ENCODE data around the gene PIM1. TPM values are rescaled to one million over a fixed set of nuclear protein-coding genes. Genes with fewer than 3 reads are reported as not detected.

PIM1 gene
- total and polyA plus RNA-seq, 9 of the 15 experiments (the other 6 are each of a cell fraction or from before 2014, with no cell fraction given): 19.0 to 789 (median 212) TPM

- TF ChIP-seq ZBTB26 (CRISPR knock-in tag; IDR thresholded peaks at IDR 0.05) (0 out of 2 replicates have a peak, but pooled peaks have one; percentile 74), ZNF445 (CRISPR knock-in tag; IDR thresholded peaks at IDR 0.05; ENCODE audit: low read depth) (no peak), SETDB1 (IDR thresholded peaks at IDR 0.05; ENCODE audit: low read length) (no peak), PCBP1 (IDR thresholded peaks at IDR 0.05; ENCODE audit: low read depth, low read length, poor library complexity, severe bottlenecking) (no peak), PHB (CRISPR knock-in tag; IDR thresholded peaks at IDR 0.05) (no peak), MLX (CRISPR knock-in tag; conservative IDR thresholded peaks at IDR 0.05) (no peak), KAT8 (IDR thresholded peaks at IDR 0.05; ENCODE audit: low read depth) (no peak), CBX8 (IDR thresholded peaks at IDR 0.05; ENCODE audit: borderline replicate concordance, extremely low read depth, low read depth, low read length, poor library complexity, severe bottlenecking) (no peak), ZNF23 (CRISPR knock-in tag; IDR thresholded peaks at IDR 0.05) (no peak), KAT2B (IDR thresholded peaks at IDR 0.05; ENCODE audit: low read depth, low read length) (no peak), CHD4 (IDR thresholded peaks at IDR 0.05; ENCODE audit: insufficient read depth, insufficient replicate concordance, low read depth, low read length, poor library complexity, severe bottlenecking) (no peak), CHD1 (IDR thresholded peaks at IDR 0.05; ENCODE audit: low read length) (peak; percentile 24), RHOXF2B (CRISPR knock-in tag; conservative IDR thresholded peaks at IDR 0.05) (no peak; the same call in 1 of the 2 replicates), E2F6 (IDR thresholded peaks at IDR 0.05; ENCODE audit: borderline replicate concordance in 1 of 2, extremely low read depth in 1 of 2, insufficient read depth in 1 of 2, insufficient read length in 1 of 2, low read depth in 1 of 2, low read length in 1 of 2, poor library complexity in 1 of 2, severe bottlenecking in 1 of 2) (peak in 1 of 2 experiments; percentile 9), ZC3H8 (IDR thresholded peaks at IDR 0.05) (no peak), ZNF174 (CRISPR knock-in tag; IDR thresholded peaks at IDR 0.05) (no peak), GABPA (tag; conservative IDR thresholded peaks at IDR 0.05; ENCODE audit: low read depth) (no peak; the same call in 1 of the 2 replicates), ATF2 (CRISPR knock-in tag; IDR thresholded peaks at IDR 0.05) (no peak), CEBPB (tag; IDR thresholded peaks at IDR 0.05) (no peak), HES1 (IDR thresholded peaks at IDR 0.05; ENCODE audit: low read depth) (0 out of 2 replicates have a peak, but pooled peaks have one; percentile 7), HSF4 (CRISPR knock-in tag; IDR thresholded peaks at IDR 0.05; ENCODE audit: borderline replicate concordance) (peak; percentile 65; the same call in 1 of the 2 replicates), HIVEP1 (CRISPR knock-in tag; IDR thresholded peaks at IDR 0.05) (0 out of 2 replicates have a peak, but pooled peaks have one; percentile 46)
These were observed 35.4 kb downstream of the PIM1 start (continued) for GRCh38 chr6:37205175-37205996.
